H9 (cell line): ENCODE data around the gene GAS6. TPM values are rescaled to one million over a fixed set of nuclear protein-coding genes. Genes with fewer than 3 reads are reported as not detected.

Experiments used
- DNase-seq: peaks from one replicate; pipeline ENCODE4 v3.0.0-alpha.2; 2017
- H2AFZ ChIP-seq: one replicate; pipeline ENCODE4 v1.6.1; 2013; ENCODE audit warnings: mild to moderate bottlenecking, low read length, control low read depth, moderate library complexity
- H2AK5ac ChIP-seq: 2 replicates; pipeline ENCODE4 v1.6.1; 2013; ENCODE audit warnings: low read length, control low read depth, mixed read lengths; ENCODE audit not compliant: insufficient read length
- H2BK120ac ChIP-seq: one replicate; pipeline ENCODE4 v1.6.1; 2013; ENCODE audit warnings: low read depth, mild to moderate bottlenecking, low read length, control low read depth, inconsistent platforms; ENCODE audit not compliant: poor library complexity, severe bottlenecking
- H2BK12ac ChIP-seq: 2 replicates; pipeline ENCODE4 v1.6.1; 2013; ENCODE audit warnings: low read length, control low read depth, mixed read lengths, low read depth; ENCODE audit not compliant: insufficient read length
- H2BK15ac ChIP-seq: 2 replicates; pipeline ENCODE4 v1.6.1; 2013; ENCODE audit warnings: low read depth, low read length, control low read depth
- H2BK20ac ChIP-seq: one replicate; pipeline ENCODE4 v1.6.1; 2013; ENCODE audit warnings: low read depth, mild to moderate bottlenecking, low read length, control low read depth, inconsistent platforms; ENCODE audit not compliant: poor library complexity, severe bottlenecking
- H2BK5ac ChIP-seq: 2 replicates; pipeline ENCODE4 v1.6.1; 2013; ENCODE audit warnings: low read length, control low read depth, mixed read lengths; ENCODE audit not compliant: insufficient read length
- H3K14ac ChIP-seq: 2 replicates; pipeline ENCODE4 v1.6.1; 2013; ENCODE audit warnings: low read length, control low read depth; ENCODE audit not compliant: insufficient read depth
- H3K18ac ChIP-seq: 2 replicates; pipeline ENCODE4 v1.6.1; 2013; ENCODE audit warnings: low read depth, mild to moderate bottlenecking, mixed read lengths, low read length, control low read depth; ENCODE audit not compliant: insufficient read length
- H3K23ac ChIP-seq: 2 replicates; pipeline ENCODE4 v1.6.1; 2013; ENCODE audit warnings: low read length, control low read depth, mixed read lengths, low read depth; ENCODE audit not compliant: insufficient read length
- H3K23me2 ChIP-seq: 2 replicates; pipeline ENCODE4 v1.6.1; 2013; ENCODE audit warnings: low read depth, mild to moderate bottlenecking, mixed read lengths, low read length, control low read depth; ENCODE audit not compliant: insufficient read length, poor library complexity, severe bottlenecking
- H3K27ac ChIP-seq: 2 replicates; pipeline ENCODE4 v1.5.1; 2013; ENCODE audit warnings: low read length, control low read depth, mixed read lengths, low read depth; ENCODE audit not compliant: insufficient read length
- H3K27me3 ChIP-seq: 2 replicates; pipeline ENCODE4 v1.6.1; 2013; ENCODE audit warnings: low read length, control low read depth, inconsistent platforms; ENCODE audit not compliant: insufficient read depth
- H3K4ac ChIP-seq: 2 replicates; pipeline ENCODE4 v1.6.1; 2013; ENCODE audit warnings: low read depth, mild to moderate bottlenecking, control low read depth, inconsistent platforms, low read length, moderate library complexity
- H3K4me1 ChIP-seq: 2 replicates; pipeline ENCODE4 v1.6.1; 2013; ENCODE audit warnings: low read length, control low read depth, inconsistent platforms; ENCODE audit not compliant: insufficient read depth
- H3K4me2 ChIP-seq: 2 replicates; pipeline ENCODE4 v1.6.1; 2013; ENCODE audit warnings: low read length, control low read depth, mixed read lengths; ENCODE audit not compliant: insufficient read length, insufficient read depth
- H3K56ac ChIP-seq: 2 replicates; pipeline ENCODE4 v1.6.1; 2013; ENCODE audit warnings: low read depth, mild to moderate bottlenecking, mixed read lengths, low read length, control low read depth; ENCODE audit not compliant: insufficient read length
- H3K79me1 ChIP-seq: 2 replicates; pipeline ENCODE4 v1.6.1; 2013; ENCODE audit warnings: low read depth, mild to moderate bottlenecking, moderate library complexity, low read length, control low read depth, inconsistent platforms; ENCODE audit not compliant: insufficient read depth, poor library complexity, severe bottlenecking
- H3K79me2 ChIP-seq: 2 replicates; pipeline ENCODE4 v1.6.1; 2013; ENCODE audit warnings: low read length, control low read depth, inconsistent platforms; ENCODE audit not compliant: insufficient read depth
- H3K9ac ChIP-seq: 2 replicates; pipeline ENCODE4 v1.6.1; 2013; ENCODE audit warnings: low read length, control low read depth, mixed read lengths; ENCODE audit not compliant: insufficient read length; ENCODE audit errors: extremely low read depth
- H3K9me3 ChIP-seq: one replicate; pipeline ENCODE4 v1.6.1; 2013; ENCODE audit warnings: low read depth, low read length, inconsistent platforms; ENCODE audit not compliant: control insufficient read depth
- H3T11ph ChIP-seq: one replicate; pipeline ENCODE4 v1.6.1; 2013; ENCODE audit warnings: mild to moderate bottlenecking, low read length, control low read depth, inconsistent platforms
- H4K20me1 ChIP-seq: one replicate; pipeline ENCODE4 v1.6.1; 2013; ENCODE audit not compliant: control insufficient read depth, insufficient read length, insufficient read depth
- H4K5ac ChIP-seq: 2 replicates; pipeline ENCODE4 v1.6.1; 2013; ENCODE audit warnings: low read depth, mild to moderate bottlenecking, mixed read lengths, low read length, control low read depth; ENCODE audit not compliant: insufficient read length
- H4K8ac ChIP-seq: replicated peaks from 2 replicates; pipeline ENCODE4 v1.6.1; 2013; ENCODE audit warnings: low read length, control low read depth, mixed read lengths, low read depth; ENCODE audit not compliant: insufficient read length
- H4K91ac ChIP-seq: 2 replicates; pipeline ENCODE4 v1.6.1; 2013; ENCODE audit warnings: low read depth, mild to moderate bottlenecking, moderate library complexity, mixed read lengths, low read length, control low read depth; ENCODE audit not compliant: insufficient read length
- H3K27ac Mint-ChIP-seq, 3 experiments: 2 replicates in 2 of 3; 3 replicates in 1 of 3; pipeline ENCODE4 v1.8.0; 2020 to 2021; ENCODE audit warnings: mixed read lengths in 3 of 3, mild to moderate bottlenecking in 1 of 3, moderate library complexity in 1 of 3
- H3K27me3 Mint-ChIP-seq: 2 replicates; pipeline ENCODE4 v1.8.0; 2021; ENCODE audit warnings: low read depth, mild to moderate bottlenecking, moderate library complexity, mixed read lengths
- H3K36me3 Mint-ChIP-seq, 3 experiments: 2 replicates in 2 of 3; 3 replicates in 1 of 3; pipeline ENCODE4 v1.8.0; 2020 to 2021; ENCODE audit warnings: low read depth in 3 of 3, mixed read lengths in 3 of 3; ENCODE audit not compliant: insufficient read depth in 1 of 3
- H3K4me1 Mint-ChIP-seq, 2 experiments: 2 replicates each; pipeline ENCODE4 v1.8.0; 2020; ENCODE audit warnings: mixed read lengths in 2 of 2
- H3K4me3 Mint-ChIP-seq, 2 experiments: 2 replicates in 1 of 2; 3 replicates in 1 of 2; pipeline ENCODE4 v1.8.0; 2020 to 2021; ENCODE audit warnings: mild to moderate bottlenecking in 2 of 2, mixed read lengths in 2 of 2, moderate library complexity in 1 of 2
- H3K9me3 Mint-ChIP-seq, 2 experiments: 2 replicates in 1 of 2; 3 replicates in 1 of 2; pipeline ENCODE4 v1.8.0; 2020; ENCODE audit warnings: mild to moderate bottlenecking in 2 of 2, mixed read lengths in 2 of 2, moderate library complexity in 1 of 2
- WGBS: extraction: QIAGEN DNeasy Blood & Tissue Kit; methylation state at CpG from one replicate; pipeline ENCODE4 v1.1.7; 2013; ENCODE audit warnings: missing lambda C conversion rate, low lambda C conversion rate, mixed read lengths; ENCODE audit not compliant: insufficient read length; ENCODE audit errors: extremely low coverage; 5-methylcytosine and 5-hydroxymethylcytosine counted together
- total RNA-seq: library from RNA; stranded (reverse); gene quantifications from 2 replicates; pipeline ENCODE4 v1.2.1, GENCODE V29; 2021
- TF ChIP-seq, protein P1 (sequence below): fragments of 200-600 bp; sonication (generic); conservative IDR thresholded peaks from 3 replicates; pipeline ENCODE4 v1.8.0; 2021; ENCODE audit warnings: antibody characterized with exemption, mild to moderate bottlenecking

The GAS6 gene
- total RNA-seq, 1 experiment from 2014 or later = 20.5 TPM

GRCh38 chr13:113865427-113865826 is 1.6 kb upstream of the GAS6 start:
- peaks cover 6% of the 10 kb centered on the region; the same call in 1 of the 2 replicates for H3K4me1 ChIP-seq
- no peak overlapping the region for H2BK5ac ChIP-seq
- no peak overlapping the region for H3K9ac ChIP-seq
- no peak overlapping the region for H3K18ac ChIP-seq
- H3K27me3 Mint-ChIP-seq = peaks cover 42% of the 10 kb centered on the region
- DNase-seq = no peak
- H3K79me2 ChIP-seq = no peaks in the 10 kb centered on the region
- H4K5ac ChIP-seq = no peak overlapping the region
- H2BK120ac ChIP-seq = no peak overlapping the region
- H2BK12ac ChIP-seq = no peak overlapping the region
- peak overlapping the region in 1 of 2 experiments; percentile 64; a peak in 2 of 5 replicates for H3K4me3 Mint-ChIP-seq
- no peaks in the 10 kb centered on the region for H3K9me3 ChIP-seq
- H2BK15ac ChIP-seq = no peak overlapping the region
- no peak overlapping the region for H3K4me2 ChIP-seq
- no peak overlapping the region for H3K27ac Mint-ChIP-seq
- H3K27ac ChIP-seq = no peak overlapping the region
- H2BK20ac ChIP-seq = no peak overlapping the region
- no peak overlapping the region for H2AFZ ChIP-seq
- H3K4ac ChIP-seq = no peak overlapping the region
- H3K56ac ChIP-seq = no peak overlapping the region
- H4K8ac ChIP-seq = no peak overlapping the region
- no peak overlapping the region for H3K14ac ChIP-seq
- peaks cover 4% of the 10 kb centered on the region; the same call in 1 of the 2 replicates for H3K27me3 ChIP-seq
- H3K23me2 ChIP-seq = peaks cover 7% of the 10 kb centered on the region
- H4K20me1 ChIP-seq = no peaks in the 10 kb centered on the region
- no peak overlapping the region for H3K23ac ChIP-seq
- no peak overlapping the region for H4K91ac ChIP-seq
- H3T11ph ChIP-seq = no peak overlapping the region
- no peaks in the 10 kb centered on the region for H3K79me1 ChIP-seq
- peaks cover 31 to 34% of the 10 kb centered on the region in 2 experiments for H3K4me1 Mint-ChIP-seq
- TF ChIP-seq, protein P1, sequence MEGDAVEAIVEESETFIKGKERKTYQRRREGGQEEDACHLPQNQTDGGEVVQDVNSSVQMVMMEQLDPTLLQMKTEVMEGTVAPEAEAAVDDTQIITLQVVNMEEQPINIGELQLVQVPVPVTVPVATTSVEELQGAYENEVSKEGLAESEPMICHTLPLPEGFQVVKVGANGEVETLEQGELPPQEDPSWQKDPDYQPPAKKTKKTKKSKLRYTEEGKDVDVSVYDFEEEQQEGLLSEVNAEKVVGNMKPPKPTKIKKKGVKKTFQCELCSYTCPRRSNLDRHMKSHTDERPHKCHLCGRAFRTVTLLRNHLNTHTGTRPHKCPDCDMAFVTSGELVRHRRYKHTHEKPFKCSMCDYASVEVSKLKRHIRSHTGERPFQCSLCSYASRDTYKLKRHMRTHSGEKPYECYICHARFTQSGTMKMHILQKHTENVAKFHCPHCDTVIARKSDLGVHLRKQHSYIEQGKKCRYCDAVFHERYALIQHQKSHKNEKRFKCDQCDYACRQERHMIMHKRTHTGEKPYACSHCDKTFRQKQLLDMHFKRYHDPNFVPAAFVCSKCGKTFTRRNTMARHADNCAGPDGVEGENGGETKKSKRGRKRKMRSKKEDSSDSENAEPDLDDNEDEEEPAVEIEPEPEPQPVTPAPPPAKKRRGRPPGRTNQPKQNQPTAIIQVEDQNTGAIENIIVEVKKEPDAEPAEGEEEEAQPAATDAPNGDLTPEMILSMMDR = no peak
- no peak overlapping the region for H2AK5ac ChIP-seq
- WGBS = no CpG with 5 or more reads among the region's 4 CpGs
- peaks cover 0 to 4% (median 0%) of the 10 kb centered on the region in 3 experiments; a peak in 1 of 7 replicates for H3K36me3 Mint-ChIP-seq
- peaks cover 0 to 9% of the 10 kb centered on the region in 2 experiments; a peak in 2 of 5 replicates for H3K9me3 Mint-ChIP-seq
